GM18951 (cell line): Measurements from ENCODE around the gene SYN1.

Experiments
- POLR2A ChIP-seq: IDR thresholded peaks from 4 replicates; pipeline ENCODE4 v1.6.1; 2011; ENCODE audit warnings: mild to moderate bottlenecking; ENCODE audit not compliant: insufficient read length, insufficient read depth; ENCODE audit errors: extremely low read depth
- in situ Hi-C: fragments of 300-500 bp; cut with MboI; formaldehyde crosslinking; loops from one replicate; pipeline ENCODE4 v1.12.0; 2022; ENCODE audit warnings: low sequenced_read_pairs, mixed read lengths, inconsistent platforms; ENCODE audit not compliant: unreplicated experiment

Gene SYN1

GRCh38 chrX:47581731-47582647 is 37.7 kb downstream of the SYN1 start, which contains the start of gene TIMP1:
Gene TIMP1 (plus strand): TSS chrX:47582436. CDS start chrX:47583416, 980 bp downstream.
- peak; percentile 64 for TF ChIP-seq POLR2A
- in situ Hi-C loops: no loop called here

GRCh38 chrX:47579537-47579936 is 40.1 kb downstream of the SYN1 start:
- in situ Hi-C loops: no loop called here
- no peak for TF ChIP-seq POLR2A

- in situ Hi-C loops: no loop called here
- no peak for TF ChIP-seq POLR2A
Measured at GRCh38 chrX:47578692-47579091, 41.0 kb downstream of the SYN1 start.

- TF ChIP-seq POLR2A: no peak
- in situ Hi-C loops: no loop called here
Measured at GRCh38 chrX:47577901-47578300, 41.8 kb downstream of the SYN1 start.

- TF ChIP-seq POLR2A: no peak
- in situ Hi-C loops: no loop called here
Measured at GRCh38 chrX:47577424-47577823, 42.2 kb downstream of the SYN1 start.

- in situ Hi-C loops: no loop called here
- no peak for TF ChIP-seq POLR2A
Measured at GRCh38 chrX:47576021-47576898, 43.4 kb downstream of the SYN1 start.

- in situ Hi-C loops: no loop called here
- TF ChIP-seq POLR2A: no peak
Measured at GRCh38 chrX:47574547-47575301, 44.9 kb downstream of the SYN1 start.

GRCh38 chrX:47574076-47574546 is 45.5 kb downstream of the SYN1 start:
- in situ Hi-C loops: no loop called here

GRCh38 chrX:47573341-47574075 is 46.1 kb downstream of the SYN1 start:
- TF ChIP-seq POLR2A: no peak
- in situ Hi-C loops: no loop called here

More at GRCh38 chrX:47574076-47574546, 45.5 kb downstream of the SYN1 start:
- no peak for TF ChIP-seq POLR2A

- in situ Hi-C loops: no loop called here
- TF ChIP-seq POLR2A: no peak
Measured at GRCh38 chrX:47572773-47573340, 46.8 kb downstream of the SYN1 start.

GRCh38 chrX:47571896-47572295 is 47.8 kb downstream of the SYN1 start:
- in situ Hi-C loops: no loop called here

GRCh38 chrX:47571215-47571614 is 48.4 kb downstream of the SYN1 start:
- in situ Hi-C loops: no loop called here
- TF ChIP-seq POLR2A: no peak

More at GRCh38 chrX:47571896-47572295, 47.8 kb downstream of the SYN1 start:
- no peak for TF ChIP-seq POLR2A
